HepG2 (cell line): ENCODE data around the gene POLR2F. TPM values are rescaled to one million over a fixed set of nuclear protein-coding genes. Genes with fewer than 3 reads are reported as not detected.

Experiments
- ATAC-seq: fragments of 200-7000 bp; cut with Tn5 transposase; 3 replicates; pipeline ENCODE4 v1.9.1; 2020; ENCODE audit warnings: mild to moderate bottlenecking, moderate library complexity
- BruUV-seq: library from RNA; stranded (reverse); fragments of 400-500 nt; replicated peaks from 2 replicates; lab custom pipeline; 2021; lab: Mats Ljungman, UMichigan
- CTCF ChIA-PET: fragments of 300-600 bp; formaldehyde crosslinking; extraction: SDS; loops from one replicate; lab custom pipeline; 2021; ENCODE audit warnings: low total read pairs, inconsistent platforms, low intra/inter-chr PET ratio; lab: Yijun Ruan, JAX
- POLR2A ChIA-PET: fragments of 350-600 bp; sonication (Branson Sonifier 250); formaldehyde crosslinking; loops from one replicate; lab custom pipeline; 2020; ENCODE audit warnings: antibody characterized with exemption, inconsistent platforms; lab: Yijun Ruan, JAX
- DNase-seq: peaks from one replicate; pipeline ENCODE4 v3.0.0-alpha.2; 2015; ENCODE audit warnings: low spot score
- FAIRE-seq: peaks from 3 replicates; lab custom pipeline; 2011; peaks lifted over from hg19 to GRCh38; lab: Jason Lieb, UNC
- H2AFZ ChIP-seq: one replicate; pipeline ENCODE4 v1.6.1; 2011; ENCODE audit warnings: low read length, inconsistent platforms
- H3K27ac ChIP-seq: fragments of 300-600 bp; 3 replicates; pipeline ENCODE4 v1.8.0; 2011; ENCODE audit warnings: mixed run types, mild to moderate bottlenecking, mixed read lengths, low read length, inconsistent platforms; ENCODE audit not compliant: insufficient read depth; ENCODE audit errors: extremely low read length
- H3K27me3 ChIP-seq, 2 experiments: fragments of 200-600 bp in 1 of 2; 2 replicates in 1 of 2; 3 replicates in 1 of 2; pipeline versions ENCODE4 v1.6.0 to v1.8.0; 2011; ENCODE audit warnings: low read length in 2 of 2, mild to moderate bottlenecking in 2 of 2, moderate library complexity in 2 of 2, inconsistent platforms in 1 of 2; ENCODE audit not compliant: insufficient read depth in 2 of 2, control insufficient read depth in 1 of 2
- H3K36me3 ChIP-seq, 2 experiments: fragments of 200-600 bp in 1 of 2; replicated peaks in 1 of 2; 2 replicates in 1 of 2; 3 replicates in 1 of 2; pipeline versions ENCODE4 v1.5.1 to v1.8.0; 2011; ENCODE audit warnings: low read length in 2 of 2, inconsistent platforms in 1 of 2; ENCODE audit not compliant: insufficient read depth in 2 of 2, control insufficient read depth in 1 of 2
- H3K4me1 ChIP-seq: 2 replicates; pipeline ENCODE4 v1.5.1; 2012; ENCODE audit warnings: low read length, inconsistent platforms; ENCODE audit not compliant: insufficient read depth
- H3K4me2 ChIP-seq: 2 replicates; pipeline ENCODE4 v1.6.0; 2011; ENCODE audit warnings: low read depth, low read length, inconsistent platforms
- H3K4me3 ChIP-seq, 3 experiments: fragments of 200-600 bp in 1 of 3; sonication (generic), shearing (Covaris generic) in 1 of 3; replicated peaks in 1 of 3; 2 replicates each; pipeline ENCODE4 v1.5.1; 2011 to 2016; ENCODE audit warnings: low read length in 3 of 3, inconsistent platforms in 2 of 3, low read depth in 2 of 3, mild to moderate bottlenecking in 2 of 3, control low read depth in 1 of 3, mixed read lengths in 1 of 3; ENCODE audit not compliant: insufficient read depth in 1 of 3
- H3K79me2 ChIP-seq: one replicate; pipeline ENCODE4 v1.6.1; 2011; ENCODE audit warnings: low read length, inconsistent platforms; ENCODE audit not compliant: insufficient read depth
- H3K9ac ChIP-seq: 2 replicates; pipeline ENCODE4 v1.6.0; 2011; ENCODE audit warnings: mild to moderate bottlenecking, low read depth, low read length, inconsistent platforms; ENCODE audit not compliant: insufficient read depth
- H3K9me3 ChIP-seq: 2 replicates; pipeline ENCODE4 v1.5.1; 2012; ENCODE audit warnings: mild to moderate bottlenecking, low read length
- H4K20me1 ChIP-seq: 2 replicates; pipeline ENCODE4 v1.6.0; 2011; ENCODE audit warnings: inconsistent platforms, mild to moderate bottlenecking, low read length, moderate library complexity; ENCODE audit not compliant: insufficient read depth
- KAT7 ChIP-seq: IDR thresholded peaks from 2 replicates; pipeline ENCODE4 v1.6.1; 2018; ENCODE audit warnings: borderline replicate concordance, missing compliant biosample characterization
- MAFF ChIP-seq: IDR thresholded peaks from 2 replicates; pipeline ENCODE4 v1.6.1; 2011; ENCODE audit warnings: low read depth, low read length, improper control_type of control experiment
- NFYC ChIP-seq: IDR thresholded peaks from 2 replicates; pipeline ENCODE4 v1.6.1; 2016; ENCODE audit warnings: missing genetic modification reagents, missing compliant biosample characterization
- POLR2G ChIP-seq: fragments of 200-400 bp; formaldehyde crosslinking; IDR thresholded peaks from 2 replicates; pipeline ENCODE4 v1.6.1; 2018; ENCODE audit warnings: mild to moderate bottlenecking, low read depth, low read length, moderate library complexity
- SRSF1 ChIP-seq: fragments of 200-400 bp; formaldehyde crosslinking; optimal IDR thresholded peaks from 2 replicates; pipeline ENCODE3; 2017; ENCODE audit warnings: mild to moderate bottlenecking, low read depth, low read length, moderate library complexity
- ZNF558 ChIP-seq: sonication (generic); formaldehyde crosslinking; IDR thresholded peaks from 2 replicates; pipeline ENCODE4 v1.9.0; 2022; ENCODE audit warnings: mild to moderate bottlenecking, missing genetic modification reagents, borderline replicate concordance
- ZNF776 ChIP-seq: sonication (generic); formaldehyde crosslinking; IDR thresholded peaks from 2 replicates; pipeline ENCODE4 v1.4.0; 2020; ENCODE audit warnings: mild to moderate bottlenecking, missing genetic modification reagents
- ZSCAN30 ChIP-seq: sonication (generic); formaldehyde crosslinking; IDR thresholded peaks from 2 replicates; pipeline ENCODE4 v1.5.0; 2020; ENCODE audit warnings: mild to moderate bottlenecking, missing genetic modification reagents
- WGBS: methylation state at CpG from one replicate; pipeline ENCODE4 v1.1.6; 2017; ENCODE audit warnings: low lambda C conversion rate; 5-methylcytosine and 5-hydroxymethylcytosine counted together
- in situ Hi-C: cut with HindIII; loops from 2 replicates; pipeline ENCODE4 v1.10.0; 2017; ENCODE audit warnings: low pct_unique_long_range_greater_than_20kb; ENCODE audit not compliant: extremely low pct_ligation_motif_present
- intact Hi-C: fragments of 100-400 bp; cut with micrococcal nuclease; formaldehyde crosslinking; loops from one replicate; pipeline ENCODE4 v1.10.0; 2022; ENCODE audit not compliant: unreplicated experiment
- polyA plus RNA-seq, 8 experiments: library from polyadenylated mRNA; depleted of rRNA in 3 of 8; stranded (reverse) in 7 of 8; unstranded in 1 of 8; fragments of >200 nt; fragmentation: Illumina TruSeq in 4 of 8; extraction: Trizol in 4 of 8; gene quantifications; 2 replicates each; pipeline versions ENCODE4 v1.2.1 to v1.2.3, GENCODE V29; 2011 to 2016; ENCODE audit warnings: low read depth in 4 of 8, missing spikeins in 1 of 8, mixed read lengths in 1 of 8; ENCODE audit not compliant: insufficient read depth in 1 of 8
- total RNA-seq, 5 experiments: library from RNA; depleted of rRNA; stranded (reverse); fragments of >200 nt; fragmentation: Illumina TruSeq; extraction: Trizol; gene quantifications; 2 replicates each; pipeline ENCODE4 v1.2.3, GENCODE V29; 2016; ENCODE audit warnings: low read depth in 1 of 5
- TF ChIP-seq, protein P1 (sequence below): sonication (generic); formaldehyde crosslinking; IDR thresholded peaks from 2 replicates; pipeline ENCODE4 v1.4.0; 2020; ENCODE audit warnings: missing genetic modification reagents
- TF ChIP-seq, protein P2 (sequence below): sonication (generic); formaldehyde crosslinking; IDR thresholded peaks from 2 replicates; pipeline ENCODE4 v1.4.0; 2020; ENCODE audit warnings: mild to moderate bottlenecking, missing genetic modification reagents
- TF ChIP-seq, protein P3 (sequence below): sonication (generic); formaldehyde crosslinking; IDR thresholded peaks from 2 replicates; pipeline ENCODE4 v1.4.0; 2020; ENCODE audit warnings: mild to moderate bottlenecking, missing genetic modification reagents
- TF ChIP-seq, protein P4 (sequence below): sonication (generic); formaldehyde crosslinking; IDR thresholded peaks from 2 replicates; pipeline ENCODE4 v1.9.0; 2022; ENCODE audit warnings: missing genetic modification reagents, mild to moderate bottlenecking, borderline replicate concordance

Gene POLR2F
- total and polyA plus RNA-seq, 2 of the 13 experiments (the other 11 are each of a cell fraction or from before 2014, with no cell fraction given), result 135 to 158 TPM

DNA sequence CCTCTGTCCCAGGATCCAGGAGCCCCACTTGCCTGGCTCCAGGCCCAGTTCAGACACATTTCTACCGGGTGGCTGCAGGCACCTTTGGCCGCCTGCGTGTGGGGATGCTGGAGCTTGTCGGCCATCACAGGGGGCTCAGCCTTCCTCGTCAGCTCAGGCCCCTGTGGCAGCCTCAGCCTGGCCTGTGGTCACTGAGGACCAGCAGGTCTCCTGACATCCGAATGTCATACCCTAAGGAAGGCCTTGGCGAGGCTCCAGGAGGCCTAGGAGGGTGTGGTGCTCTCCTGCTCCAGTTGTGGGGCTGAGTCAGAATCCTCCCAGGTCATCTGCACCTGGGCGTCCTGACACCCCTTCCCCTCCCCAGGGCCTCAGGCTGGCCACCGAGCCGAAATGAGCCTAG is 45.7 kb downstream of the POLR2F start:
- Histone ChIP-seq H3K9ac (no peak overlapping the region), H3K27ac (no peak overlapping the region), H3K9me3 (no peaks in the 10 kb centered on the region), H3K79me2 (no peaks in the 10 kb centered on the region), H3K4me1 (peaks cover 56% of the 10 kb centered on the region), H3K36me3 (no peaks in the 10 kb centered on the region), H4K20me1 (no peaks in the 10 kb centered on the region), H3K27me3 (peaks cover 0 to 8% of the 10 kb centered on the region in 2 experiments; a peak in 2 of 5 replicates), H3K4me2 (no peak overlapping the region; the same call in 1 of the 2 replicates), H3K4me3 (no peak overlapping the region), H2AFZ (no peak overlapping the region)
- TF ChIP-seq ZNF558 (CRISPR knock-in tag), result no peak
- TF ChIP-seq MAFF, result no peak
- no peak for TF ChIP-seq KAT7
- TF ChIP-seq ZSCAN30 (CRISPR knock-in tag), result no peak
- TF ChIP-seq POLR2G, result no peak
- peak; percentile 41 for TF ChIP-seq SRSF1
- TF ChIP-seq NFYC, result no peak
- TF ChIP-seq ZNF776, result no peak
- TF ChIP-seq, protein P1, sequence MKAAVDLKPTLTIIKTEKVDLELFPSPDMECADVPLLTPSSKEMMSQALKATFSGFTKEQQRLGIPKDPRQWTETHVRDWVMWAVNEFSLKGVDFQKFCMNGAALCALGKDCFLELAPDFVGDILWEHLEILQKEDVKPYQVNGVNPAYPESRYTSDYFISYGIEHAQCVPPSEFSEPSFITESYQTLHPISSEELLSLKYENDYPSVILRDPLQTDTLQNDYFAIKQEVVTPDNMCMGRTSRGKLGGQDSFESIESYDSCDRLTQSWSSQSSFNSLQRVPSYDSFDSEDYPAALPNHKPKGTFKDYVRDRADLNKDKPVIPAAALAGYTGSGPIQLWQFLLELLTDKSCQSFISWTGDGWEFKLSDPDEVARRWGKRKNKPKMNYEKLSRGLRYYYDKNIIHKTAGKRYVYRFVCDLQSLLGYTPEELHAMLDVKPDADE (CRISPR knock-in tag), result no peak
- TF ChIP-seq, protein P2, sequence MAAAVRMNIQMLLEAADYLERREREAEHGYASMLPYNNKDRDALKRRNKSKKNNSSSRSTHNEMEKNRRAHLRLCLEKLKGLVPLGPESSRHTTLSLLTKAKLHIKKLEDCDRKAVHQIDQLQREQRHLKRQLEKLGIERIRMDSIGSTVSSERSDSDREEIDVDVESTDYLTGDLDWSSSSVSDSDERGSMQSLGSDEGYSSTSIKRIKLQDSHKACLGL (CRISPR knock-in tag), result no peak
- TF ChIP-seq, protein P3, sequence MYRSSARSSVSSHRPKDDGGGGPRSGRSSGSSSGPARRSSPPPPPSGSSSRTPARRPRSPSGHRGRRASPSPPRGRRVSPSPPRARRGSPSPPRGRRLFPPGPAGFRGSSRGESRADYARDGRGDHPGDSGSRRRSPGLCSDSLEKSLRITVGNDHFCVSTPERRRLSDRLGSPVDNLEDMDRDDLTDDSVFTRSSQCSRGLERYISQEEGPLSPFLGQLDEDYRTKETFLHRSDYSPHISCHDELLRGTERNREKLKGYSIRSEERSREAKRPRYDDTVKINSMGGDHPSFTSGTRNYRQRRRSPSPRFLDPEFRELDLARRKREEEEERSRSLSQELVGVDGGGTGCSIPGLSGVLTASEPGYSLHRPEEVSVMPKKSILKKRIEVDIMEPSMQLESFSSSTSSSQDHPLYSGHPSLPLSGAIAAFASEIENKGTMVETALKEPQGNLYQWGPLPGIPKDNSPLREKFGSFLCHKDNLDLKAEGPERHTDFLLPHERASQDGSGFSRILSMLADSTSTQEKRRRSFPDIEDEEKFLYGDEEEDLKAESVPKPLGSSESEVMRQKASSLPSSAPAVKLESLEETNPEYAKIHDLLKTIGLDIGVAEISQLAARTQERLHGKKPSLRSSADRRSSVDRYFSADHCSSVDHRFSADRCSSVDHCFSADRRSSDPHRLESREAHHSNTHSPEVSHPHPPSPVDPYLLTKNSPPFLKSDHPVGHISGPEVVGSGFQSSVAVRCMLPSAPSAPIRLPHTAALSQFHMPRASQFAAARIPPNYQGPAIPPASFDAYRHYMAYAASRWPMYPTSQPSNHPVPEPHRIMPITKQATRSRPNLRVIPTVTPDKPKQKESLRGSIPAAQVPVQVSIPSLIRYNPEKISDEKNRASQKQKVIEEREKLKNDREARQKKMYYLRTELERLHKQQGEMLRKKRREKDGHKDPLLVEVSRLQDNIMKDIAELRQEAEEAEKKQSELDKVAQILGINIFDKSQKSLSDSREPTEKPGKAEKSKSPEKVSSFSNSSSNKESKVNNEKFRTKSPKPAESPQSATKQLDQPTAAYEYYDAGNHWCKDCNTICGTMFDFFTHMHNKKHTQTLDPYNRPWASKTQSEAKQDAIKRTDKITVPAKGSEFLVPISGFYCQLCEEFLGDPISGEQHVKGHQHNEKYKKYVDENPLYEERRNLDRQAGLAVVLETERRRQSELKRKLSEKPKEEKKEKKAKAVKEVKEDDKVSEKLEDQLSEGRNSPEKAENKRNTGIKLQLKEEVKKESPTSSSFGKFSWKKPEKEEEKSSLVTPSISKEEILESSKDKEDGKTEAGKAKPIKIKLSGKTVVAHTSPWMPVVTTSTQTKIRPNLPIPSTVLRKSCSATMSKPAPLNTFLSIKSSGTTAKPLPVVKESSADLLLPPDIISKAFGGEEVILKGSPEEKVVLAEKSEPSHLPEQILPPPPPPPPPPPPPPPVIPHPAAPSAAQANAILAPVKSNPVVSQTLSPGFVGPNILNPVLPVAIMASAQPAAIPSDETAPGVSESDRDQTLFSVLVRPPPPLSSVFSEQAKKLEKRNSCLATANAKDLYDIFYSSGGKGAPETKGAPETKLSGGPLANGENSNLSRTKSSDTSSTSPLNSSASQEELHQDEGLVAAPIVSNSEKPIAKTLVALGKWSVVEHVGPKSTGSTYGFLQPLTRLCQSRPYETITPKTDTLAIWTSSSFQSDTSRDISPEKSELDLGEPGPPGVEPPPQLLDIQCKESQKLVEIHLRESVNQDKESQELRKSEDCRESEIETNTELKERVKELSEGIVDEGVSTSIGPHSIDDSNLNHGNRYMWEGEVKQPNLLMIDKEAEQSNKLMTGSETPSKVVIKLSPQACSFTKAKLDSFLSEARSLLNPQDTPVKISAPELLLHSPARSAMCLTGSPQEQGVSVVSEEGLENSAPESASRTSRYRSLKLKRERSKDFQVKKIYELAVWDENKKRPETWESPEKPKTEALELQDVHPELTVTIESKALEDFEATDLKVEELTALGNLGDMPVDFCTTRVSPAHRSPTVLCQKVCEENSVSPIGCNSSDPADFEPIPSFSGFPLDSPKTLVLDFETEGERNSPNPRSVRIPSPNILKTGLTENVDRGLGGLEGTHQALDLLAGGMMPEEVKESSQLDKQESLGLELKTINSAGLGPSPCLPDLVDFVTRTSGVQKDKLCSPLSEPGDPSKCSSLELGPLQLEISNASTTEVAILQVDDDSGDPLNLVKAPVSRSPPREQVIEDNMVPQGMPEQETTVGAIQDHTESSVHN, result no peak
- TF ChIP-seq, protein P4, sequence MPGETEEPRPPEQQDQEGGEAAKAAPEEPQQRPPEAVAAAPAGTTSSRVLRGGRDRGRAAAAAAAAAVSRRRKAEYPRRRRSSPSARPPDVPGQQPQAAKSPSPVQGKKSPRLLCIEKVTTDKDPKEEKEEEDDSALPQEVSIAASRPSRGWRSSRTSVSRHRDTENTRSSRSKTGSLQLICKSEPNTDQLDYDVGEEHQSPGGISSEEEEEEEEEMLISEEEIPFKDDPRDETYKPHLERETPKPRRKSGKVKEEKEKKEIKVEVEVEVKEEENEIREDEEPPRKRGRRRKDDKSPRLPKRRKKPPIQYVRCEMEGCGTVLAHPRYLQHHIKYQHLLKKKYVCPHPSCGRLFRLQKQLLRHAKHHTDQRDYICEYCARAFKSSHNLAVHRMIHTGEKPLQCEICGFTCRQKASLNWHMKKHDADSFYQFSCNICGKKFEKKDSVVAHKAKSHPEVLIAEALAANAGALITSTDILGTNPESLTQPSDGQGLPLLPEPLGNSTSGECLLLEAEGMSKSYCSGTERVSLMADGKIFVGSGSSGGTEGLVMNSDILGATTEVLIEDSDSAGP (CRISPR knock-in tag), result 0 out of 2 replicates have a peak, but pooled peaks have one; percentile 25
- ChIA-PET POLR2A (no interaction called here), CTCF (no interaction called here)
- FAIRE-seq (no peak), ATAC-seq (no peak; the same call in 2 of the 3 replicates), DNase-seq (no peak)
- no TSS peak for BruUV-seq
- intact Hi-C loops (no loop called here), in situ Hi-C loops (no loop called here)
- WGBS, result no CpG with 5 or more reads among the region's 10 CpGs
